ENCODE measurements around the gene CD74. TPM values are rescaled to one million over a fixed set of nuclear protein-coding genes. Genes with fewer than 3 reads are reported as not detected.
"Not testable (repeated sequence)": the region's sequence is repeated elsewhere in the genome, so short reads cannot be mapped to it uniquely, and the experiment has no call there.

Gene CD74
- total RNA-seq, 6 experiments from 2014 or later, result 0.37 TPM; not detected in 5

DNA sequence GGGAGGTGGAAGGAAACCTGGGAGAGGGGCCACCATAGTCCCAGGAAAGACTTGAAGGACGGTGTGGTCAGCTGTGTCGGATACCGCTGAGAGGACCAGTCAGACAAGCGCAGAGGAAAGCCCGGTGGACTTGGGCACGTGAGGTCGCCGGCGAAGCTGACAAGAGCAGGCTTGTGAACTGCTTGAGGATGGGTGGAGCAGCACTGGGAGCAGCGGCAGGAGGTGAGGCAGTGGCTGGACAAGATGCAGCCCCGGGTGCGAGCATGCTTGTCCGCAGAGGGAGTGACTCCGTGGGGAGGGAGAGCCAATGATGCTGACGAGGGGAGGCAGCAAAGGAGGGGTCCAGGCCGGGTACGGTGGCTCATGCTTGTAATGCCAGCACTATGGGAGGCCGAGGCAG lies 18.3 kb upstream of the CD74 start:
- no peak overlapping the region for H3K27ac Mint-ChIP-seq
- H3K9me3 Mint-ChIP-seq, result no peaks in the 10 kb centered on the region
- no peaks in the 10 kb centered on the region; the same call in 1 of the 2 replicates for H3K27me3 Mint-ChIP-seq (ENCODE audit: insufficient read depth)
- H3K4me3 Mint-ChIP-seq, result no peak overlapping the region
- H3K36me3 Mint-ChIP-seq (ENCODE audit: low read depth), result no peaks in the 10 kb centered on the region
- peaks cover 18% of the 10 kb centered on the region for H3K4me1 Mint-ChIP-seq (ENCODE audit: low read depth)
- no peak for DNase-seq
- TF ChIP-seq, protein P1, sequence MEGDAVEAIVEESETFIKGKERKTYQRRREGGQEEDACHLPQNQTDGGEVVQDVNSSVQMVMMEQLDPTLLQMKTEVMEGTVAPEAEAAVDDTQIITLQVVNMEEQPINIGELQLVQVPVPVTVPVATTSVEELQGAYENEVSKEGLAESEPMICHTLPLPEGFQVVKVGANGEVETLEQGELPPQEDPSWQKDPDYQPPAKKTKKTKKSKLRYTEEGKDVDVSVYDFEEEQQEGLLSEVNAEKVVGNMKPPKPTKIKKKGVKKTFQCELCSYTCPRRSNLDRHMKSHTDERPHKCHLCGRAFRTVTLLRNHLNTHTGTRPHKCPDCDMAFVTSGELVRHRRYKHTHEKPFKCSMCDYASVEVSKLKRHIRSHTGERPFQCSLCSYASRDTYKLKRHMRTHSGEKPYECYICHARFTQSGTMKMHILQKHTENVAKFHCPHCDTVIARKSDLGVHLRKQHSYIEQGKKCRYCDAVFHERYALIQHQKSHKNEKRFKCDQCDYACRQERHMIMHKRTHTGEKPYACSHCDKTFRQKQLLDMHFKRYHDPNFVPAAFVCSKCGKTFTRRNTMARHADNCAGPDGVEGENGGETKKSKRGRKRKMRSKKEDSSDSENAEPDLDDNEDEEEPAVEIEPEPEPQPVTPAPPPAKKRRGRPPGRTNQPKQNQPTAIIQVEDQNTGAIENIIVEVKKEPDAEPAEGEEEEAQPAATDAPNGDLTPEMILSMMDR (IDR thresholded peaks at IDR 0.05), result no peak

DNA sequence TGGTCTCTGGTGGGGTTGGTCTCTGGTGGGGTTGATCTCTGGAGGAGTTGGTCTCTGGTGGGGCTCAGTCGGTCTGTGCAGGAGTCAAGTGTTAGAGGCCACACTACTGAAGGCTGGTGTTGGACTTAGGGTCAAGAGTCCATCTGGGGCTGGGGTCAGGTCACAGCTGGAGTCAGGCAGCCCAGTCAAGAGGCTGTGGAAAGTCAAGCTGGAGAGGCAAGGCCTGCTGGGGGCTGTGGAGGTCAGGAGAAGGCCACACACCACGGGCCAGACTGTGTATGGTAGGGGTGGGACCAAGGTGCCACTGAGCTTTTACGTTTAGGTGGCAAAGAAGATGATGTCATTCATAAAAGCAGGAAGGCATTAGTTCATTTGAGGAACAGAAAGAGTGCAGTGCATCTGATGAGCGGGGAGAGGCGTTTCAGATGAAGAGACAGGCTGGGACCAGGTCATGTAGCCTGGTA lies 16.7 kb upstream of the CD74 start:
- H3K4me3 Mint-ChIP-seq, result no peak overlapping the region
- no peaks in the 10 kb centered on the region; the same call in 1 of the 2 replicates for H3K27me3 Mint-ChIP-seq (ENCODE audit: insufficient read depth)
- H3K9me3 Mint-ChIP-seq, result no peaks in the 10 kb centered on the region
- TF ChIP-seq, protein P1 (IDR thresholded peaks at IDR 0.05), result no peak
- H3K36me3 Mint-ChIP-seq (ENCODE audit: low read depth), result no peaks in the 10 kb centered on the region
- peaks cover 9% of the 10 kb centered on the region for H3K4me1 Mint-ChIP-seq (ENCODE audit: low read depth)
- DNase-seq, result no peak
- no peak overlapping the region for H3K27ac Mint-ChIP-seq

DNA sequence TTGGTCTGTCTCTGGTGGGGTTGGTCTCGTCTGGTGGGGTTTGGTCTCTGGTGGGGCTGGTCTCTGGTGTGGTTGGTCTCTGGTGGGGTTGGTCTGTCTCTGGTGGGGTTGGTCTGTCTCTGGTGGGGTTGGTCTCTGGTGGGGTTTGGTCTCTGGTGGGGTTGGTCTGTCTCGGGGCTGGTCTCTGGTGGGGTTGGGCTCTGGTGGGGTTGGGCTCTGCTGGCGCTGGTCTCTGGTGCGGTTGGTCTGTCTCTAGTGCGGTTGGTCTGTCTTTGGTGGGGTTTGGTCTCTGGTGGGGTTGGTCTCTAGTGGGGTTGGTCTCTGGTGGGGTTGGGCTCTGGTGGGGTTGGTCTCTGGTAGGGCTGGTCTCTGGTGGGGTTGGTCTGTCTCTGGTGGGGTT lies 16.3 kb upstream of the CD74 start:
- H3K4me3 Mint-ChIP-seq, result no peak overlapping the region
- no peaks in the 10 kb centered on the region for H3K9me3 Mint-ChIP-seq
- no peak for DNase-seq
- H3K27me3 Mint-ChIP-seq (ENCODE audit: insufficient read depth), result no peaks in the 10 kb centered on the region; the same call in 1 of the 2 replicates
- no peak overlapping the region for H3K27ac Mint-ChIP-seq
- no peaks in the 10 kb centered on the region for H3K36me3 Mint-ChIP-seq (ENCODE audit: low read depth)
- peaks cover 4% of the 10 kb centered on the region; the same call in 1 of the 2 replicates for H3K4me1 Mint-ChIP-seq (ENCODE audit: low read depth)
- TF ChIP-seq, protein P1 (IDR thresholded peaks at IDR 0.05), result no peak

DNA sequence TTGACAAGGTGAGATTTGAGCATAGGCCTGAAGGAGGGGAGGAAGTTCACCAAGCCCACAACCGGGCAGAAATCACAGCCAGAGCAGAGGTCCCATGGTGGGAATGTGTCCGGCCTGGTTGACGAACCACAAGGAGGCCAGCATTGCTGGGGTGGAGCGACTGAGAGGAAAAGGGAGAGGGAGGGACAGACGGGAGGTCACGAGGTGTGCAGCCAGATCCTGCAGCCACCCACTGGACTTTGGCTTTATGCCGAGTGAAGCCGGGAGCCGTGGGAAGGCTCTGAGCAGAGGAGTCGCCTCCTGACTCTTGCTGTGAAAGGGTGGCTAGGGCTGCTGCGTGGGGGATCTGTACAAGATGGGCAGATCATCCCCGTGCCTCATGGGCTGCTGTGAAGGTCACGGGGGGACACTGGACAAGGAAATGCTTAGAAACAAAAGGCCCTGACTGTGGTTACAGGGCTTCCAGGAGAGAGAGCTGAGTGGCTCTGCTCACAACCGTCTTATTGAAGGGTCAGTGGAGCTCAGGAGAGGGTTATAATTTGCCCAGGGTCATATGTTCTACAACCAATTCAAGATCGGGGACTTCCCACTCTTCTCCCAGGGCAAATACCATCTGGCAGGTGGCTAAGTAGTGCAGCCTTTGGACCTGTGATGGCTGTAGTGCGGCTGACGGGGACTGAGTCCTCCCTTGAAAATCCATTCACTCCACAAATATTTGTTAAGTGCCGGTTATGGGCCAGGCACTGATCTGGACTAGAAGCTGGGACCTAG lies 15.6 kb upstream of the CD74 start:
- H3K27ac Mint-ChIP-seq, result no peak overlapping the region
- H3K4me3 Mint-ChIP-seq, result no peak overlapping the region
- TF ChIP-seq, protein P1 (IDR thresholded peaks at IDR 0.05), result no peak

DNA sequence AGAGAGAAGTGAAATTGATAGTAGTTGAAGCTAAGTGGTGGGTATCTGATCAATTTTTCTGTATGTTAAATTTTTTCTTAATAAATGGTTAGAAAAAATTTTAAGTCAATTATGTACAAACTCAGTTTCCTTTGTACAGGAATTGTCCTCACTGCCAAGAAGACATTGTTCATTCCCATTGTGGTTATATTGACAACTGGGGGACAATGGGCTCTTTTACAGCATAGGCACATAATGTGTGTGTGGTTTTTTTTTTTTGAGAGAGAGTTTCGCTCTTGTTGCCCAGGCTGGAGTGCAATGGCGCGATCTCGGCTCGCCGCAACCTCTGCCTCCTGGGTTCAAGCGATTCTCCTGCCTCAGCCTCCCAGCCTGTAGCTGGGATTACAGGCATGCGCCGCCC lies 13.5 kb upstream of the CD74 start:
- H3K4me1 Mint-ChIP-seq (ENCODE audit: low read depth); H3K36me3 Mint-ChIP-seq (ENCODE audit: low read depth); H3K27me3 Mint-ChIP-seq (ENCODE audit: insufficient read depth); H3K9me3 Mint-ChIP-seq; H3K27ac Mint-ChIP-seq; H3K4me3 Mint-ChIP-seq; DNase-seq: not testable (repeated sequence)

More for the DNA sequence above, 15.6 kb upstream of the CD74 start:
- Mint-ChIP-seq H3K9me3 (no peaks in the 10 kb centered on the region), H3K4me1 (ENCODE audit: low read depth) (no peaks in the 10 kb centered on the region), H3K27me3 (ENCODE audit: insufficient read depth) (no peaks in the 10 kb centered on the region; the same call in 1 of the 2 replicates), H3K36me3 (ENCODE audit: low read depth) (no peaks in the 10 kb centered on the region)
- no peak for DNase-seq

DNA sequence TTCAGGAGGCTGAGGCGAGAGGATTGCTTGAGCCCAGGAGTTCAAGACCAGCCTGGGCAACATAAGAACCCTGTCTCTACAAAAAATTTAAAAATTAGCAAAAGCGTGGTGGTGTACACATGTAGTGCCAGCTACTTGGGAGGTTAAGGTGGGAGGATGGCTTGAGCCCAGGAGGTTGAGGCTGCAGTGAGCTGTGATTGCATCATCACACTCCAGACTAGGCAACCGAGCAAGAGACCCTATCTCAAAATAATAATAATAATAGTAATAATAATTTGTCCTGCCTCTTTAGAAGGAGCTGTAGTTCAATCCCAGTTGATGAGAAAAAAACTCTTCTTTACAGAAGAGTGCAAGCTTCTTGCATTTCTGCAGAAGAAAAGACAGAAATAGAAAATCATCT lies 10.0 kb upstream of the CD74 start:
- H3K4me3 Mint-ChIP-seq, result no peak overlapping the region
- peaks cover 6% of the 10 kb centered on the region for H3K27me3 Mint-ChIP-seq (ENCODE audit: insufficient read depth)
- TF ChIP-seq, protein P1 (IDR thresholded peaks at IDR 0.05), result no peak
- H3K9me3 Mint-ChIP-seq, result no peaks in the 10 kb centered on the region
- H3K27ac Mint-ChIP-seq, result no peak overlapping the region
- no peaks in the 10 kb centered on the region for H3K4me1 Mint-ChIP-seq (ENCODE audit: low read depth)
- DNase-seq, result no peak
- no peaks in the 10 kb centered on the region for H3K36me3 Mint-ChIP-seq (ENCODE audit: low read depth)
